ENCODE results near the gene RHBDL2.

RHBDL2 gene

GRCh38 chr1:38950553-38950952, 8.9 kb upstream of the RHBDL2 start:
- in situ Hi-C loops (cut with MboI; ENCODE audit: low sequenced_read_pairs, unreplicated experiment), result no loop called here
- no peak for TF ChIP-seq CTCF (IDR thresholded peaks at IDR 0.05; ENCODE audit: borderline replicate concordance, control extremely low read depth, extremely low read depth, insufficient read depth, missing control alignments)
- DNase-seq (ENCODE audit: low spot score), result no peak

- no peak for TF ChIP-seq CTCF (IDR thresholded peaks at IDR 0.05; ENCODE audit: borderline replicate concordance, control extremely low read depth, extremely low read depth, insufficient read depth, missing control alignments)
- in situ Hi-C loops (cut with MboI; ENCODE audit: low sequenced_read_pairs, unreplicated experiment), result no loop called here
Measured at GRCh38 chr1:38944547-38944946, 2.9 kb upstream of the RHBDL2 start.

GRCh38 chr1:38942664-38943428, 1.2 kb upstream of the RHBDL2 start:
- no peak for TF ChIP-seq CTCF (IDR thresholded peaks at IDR 0.05; ENCODE audit: borderline replicate concordance, control extremely low read depth, extremely low read depth, insufficient read depth, missing control alignments)
- in situ Hi-C loops (cut with MboI; ENCODE audit: low sequenced_read_pairs, unreplicated experiment), result no loop called here
- no peak for DNase-seq (ENCODE audit: low spot score)

More at GRCh38 chr1:38944547-38944946, 2.9 kb upstream of the RHBDL2 start:
- DNase-seq (ENCODE audit: low spot score), result no peak

- DNase-seq (ENCODE audit: low spot score), result no peak
- in situ Hi-C loops (cut with MboI; ENCODE audit: low sequenced_read_pairs, unreplicated experiment), result no loop called here
- no peak for TF ChIP-seq CTCF (IDR thresholded peaks at IDR 0.05; ENCODE audit: borderline replicate concordance, control extremely low read depth, extremely low read depth, insufficient read depth, missing control alignments)
Measured at GRCh38 chr1:38941093-38941492, 537 bp downstream of the RHBDL2 start.

GRCh38 chr1:38940339-38941047, 1.1 kb downstream of the RHBDL2 start:
- no peak for DNase-seq (ENCODE audit: low spot score)
- in situ Hi-C loops (cut with MboI; ENCODE audit: low sequenced_read_pairs, unreplicated experiment), result no loop called here
- TF ChIP-seq CTCF (IDR thresholded peaks at IDR 0.05; ENCODE audit: borderline replicate concordance, control extremely low read depth, extremely low read depth, insufficient read depth, missing control alignments), result no peak

GRCh38 chr1:38938722-38939260, 2.8 kb downstream of the RHBDL2 start:
- no peak for DNase-seq (ENCODE audit: low spot score)
- TF ChIP-seq CTCF (IDR thresholded peaks at IDR 0.05; ENCODE audit: borderline replicate concordance, control extremely low read depth, extremely low read depth, insufficient read depth, missing control alignments), result no peak
- in situ Hi-C loops (cut with MboI; ENCODE audit: low sequenced_read_pairs, unreplicated experiment), result no loop called here

All from GM13976 (cell line).